WERI-Rb-1 (cell line): ENCODE measurements around the gene CAMKK1.
A peak's percentile ranks its signal among the peaks of the same experiment; 100 is the strongest.

ENCODE experiments used
- DNase-seq: peaks from one replicate; pipeline ENCODE4 v3.0.0-alpha.2; 2020
- H3K27ac ChIP-seq: fragments of 250-450 bp; sonication (Bioruptor Pico); 2 replicates; pipeline ENCODE4 v1.5.1; 2020; ENCODE audit warnings: mild to moderate bottlenecking, moderate library complexity
- H3K27me3 ChIP-seq: fragments of 250-450 bp; sonication (Bioruptor Pico); 2 replicates; pipeline ENCODE4 v1.5.1; 2021; ENCODE audit warnings: mild to moderate bottlenecking, low read depth, moderate library complexity; ENCODE audit not compliant: insufficient read depth, severe bottlenecking
- H3K36me3 ChIP-seq: fragments of 250-450 bp; sonication (Bioruptor Pico); 2 replicates; pipeline ENCODE4 v1.5.1; 2020; ENCODE audit warnings: mild to moderate bottlenecking, moderate library complexity
- H3K4me3 ChIP-seq: 2 replicates; pipeline ENCODE4 v1.5.1; 2011; ENCODE audit warnings: low read depth, mild to moderate bottlenecking, control low read depth, low read length
- H3K9me3 ChIP-seq: fragments of 250-450 bp; sonication (Bioruptor Pico); 2 replicates; pipeline ENCODE4 v1.5.1; 2021; ENCODE audit warnings: mild to moderate bottlenecking, moderate library complexity; ENCODE audit not compliant: severe bottlenecking
- TF ChIP-seq, protein P1 (sequence below): IDR thresholded peaks from 2 replicates; pipeline ENCODE4 v1.5.1; 2011; ENCODE audit warnings: low read depth, mild to moderate bottlenecking, control low read depth, inconsistent platforms, low read length

The CAMKK1 gene

DNA sequence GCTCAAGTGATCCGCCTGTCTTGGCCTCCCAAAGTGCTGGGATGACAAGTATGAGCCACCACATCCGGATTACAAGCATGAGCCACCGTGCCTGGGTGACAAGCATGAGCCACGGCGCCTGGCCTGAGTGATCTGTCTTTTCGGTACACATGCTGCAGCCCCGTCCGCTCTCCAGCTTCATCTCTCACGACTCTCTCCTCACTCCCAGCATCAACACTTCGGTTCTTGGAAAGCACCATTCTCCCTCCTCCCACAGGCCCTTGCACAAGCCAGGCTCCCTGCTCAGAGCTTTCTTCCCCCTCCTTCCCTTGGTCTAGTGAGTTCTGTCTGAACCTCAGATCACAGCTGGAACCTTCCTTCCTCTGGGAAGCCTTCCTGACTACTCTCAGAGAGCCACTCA lies 40.3 kb downstream of the CAMKK1 start:
- Histone ChIP-seq H3K27me3 (no peaks in the 10 kb centered on the region), H3K4me3 (no peak overlapping the region), H3K27ac (no peak overlapping the region), H3K9me3 (no peaks in the 10 kb centered on the region), H3K36me3 (no peaks in the 10 kb centered on the region)
- TF ChIP-seq, protein P1, sequence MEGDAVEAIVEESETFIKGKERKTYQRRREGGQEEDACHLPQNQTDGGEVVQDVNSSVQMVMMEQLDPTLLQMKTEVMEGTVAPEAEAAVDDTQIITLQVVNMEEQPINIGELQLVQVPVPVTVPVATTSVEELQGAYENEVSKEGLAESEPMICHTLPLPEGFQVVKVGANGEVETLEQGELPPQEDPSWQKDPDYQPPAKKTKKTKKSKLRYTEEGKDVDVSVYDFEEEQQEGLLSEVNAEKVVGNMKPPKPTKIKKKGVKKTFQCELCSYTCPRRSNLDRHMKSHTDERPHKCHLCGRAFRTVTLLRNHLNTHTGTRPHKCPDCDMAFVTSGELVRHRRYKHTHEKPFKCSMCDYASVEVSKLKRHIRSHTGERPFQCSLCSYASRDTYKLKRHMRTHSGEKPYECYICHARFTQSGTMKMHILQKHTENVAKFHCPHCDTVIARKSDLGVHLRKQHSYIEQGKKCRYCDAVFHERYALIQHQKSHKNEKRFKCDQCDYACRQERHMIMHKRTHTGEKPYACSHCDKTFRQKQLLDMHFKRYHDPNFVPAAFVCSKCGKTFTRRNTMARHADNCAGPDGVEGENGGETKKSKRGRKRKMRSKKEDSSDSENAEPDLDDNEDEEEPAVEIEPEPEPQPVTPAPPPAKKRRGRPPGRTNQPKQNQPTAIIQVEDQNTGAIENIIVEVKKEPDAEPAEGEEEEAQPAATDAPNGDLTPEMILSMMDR: no peak
- DNase-seq: no peak

DNA sequence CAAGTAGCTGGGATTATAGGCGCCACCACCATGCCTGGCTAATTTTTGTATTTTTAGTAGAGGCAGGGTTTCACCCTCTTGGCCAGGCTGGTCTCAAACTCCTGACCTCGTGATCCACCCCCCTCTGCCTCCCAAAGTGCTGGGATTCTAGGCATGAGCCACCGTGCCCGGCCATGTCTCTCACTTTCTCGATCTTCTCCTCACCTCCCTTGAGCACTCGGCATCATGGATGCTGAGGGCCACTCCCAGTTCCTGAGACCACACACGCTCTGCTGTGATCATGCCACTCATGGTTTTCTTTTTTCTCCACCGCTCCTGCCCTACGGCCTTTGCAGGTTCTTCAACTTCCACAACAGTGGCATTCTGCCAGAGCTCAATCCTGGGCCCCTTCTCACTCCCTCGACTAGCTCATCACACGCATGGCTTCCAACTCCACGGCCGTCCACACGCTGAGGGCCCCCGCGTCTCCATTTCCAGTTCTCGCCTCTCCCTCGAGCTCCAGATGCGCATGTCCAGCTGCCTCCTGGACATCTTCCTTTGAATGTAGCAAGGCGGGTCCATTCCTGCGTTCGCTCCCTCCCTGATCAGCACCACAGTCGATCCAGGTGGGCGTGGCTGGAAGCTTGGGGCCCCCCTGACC lies 41.3 kb downstream of the CAMKK1 start:
- TF ChIP-seq, protein P1: no peak
- Histone ChIP-seq H3K27me3 (no peaks in the 10 kb centered on the region), H3K9me3 (no peaks in the 10 kb centered on the region), H3K36me3 (no peaks in the 10 kb centered on the region), H3K4me3 (no peak overlapping the region), H3K27ac (no peak overlapping the region)
- DNase-seq: no peak

DNA sequence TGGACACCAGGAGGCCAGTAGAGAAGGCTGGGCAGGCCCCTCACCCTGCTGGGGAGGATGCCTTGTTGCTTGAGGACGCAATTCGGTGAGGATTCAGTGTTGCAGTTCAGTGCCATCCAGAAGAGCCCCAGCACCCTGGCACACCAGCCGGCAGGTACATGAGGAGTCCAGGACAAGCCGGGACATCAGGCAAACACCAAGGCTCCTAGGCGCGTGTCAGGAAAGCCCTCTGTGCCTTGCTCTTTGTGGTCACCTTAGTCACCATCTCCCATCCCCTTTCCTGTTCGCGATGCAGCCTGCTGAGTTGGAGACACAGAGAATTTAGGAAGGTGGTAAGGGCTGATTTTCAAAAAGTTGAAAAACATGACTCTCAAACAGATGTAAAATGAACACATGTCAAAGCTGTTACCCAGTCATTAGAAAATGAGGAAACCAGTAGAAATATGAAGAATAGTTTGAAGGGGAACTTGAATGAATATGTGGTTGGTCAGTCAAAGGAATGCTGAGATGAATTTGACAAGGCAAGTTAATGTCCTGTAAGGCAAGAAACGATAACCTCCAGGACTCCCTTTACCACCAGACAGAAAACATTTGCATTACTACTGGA lies 44.5 kb downstream of the CAMKK1 start:
- Histone ChIP-seq H3K27ac (no peak overlapping the region), H3K9me3 (no peaks in the 10 kb centered on the region), H3K36me3 (peaks cover 14% of the 10 kb centered on the region), H3K4me3 (no peak overlapping the region), H3K27me3 (no peaks in the 10 kb centered on the region)
- TF ChIP-seq, protein P1: no peak
- no peak for DNase-seq

DNA sequence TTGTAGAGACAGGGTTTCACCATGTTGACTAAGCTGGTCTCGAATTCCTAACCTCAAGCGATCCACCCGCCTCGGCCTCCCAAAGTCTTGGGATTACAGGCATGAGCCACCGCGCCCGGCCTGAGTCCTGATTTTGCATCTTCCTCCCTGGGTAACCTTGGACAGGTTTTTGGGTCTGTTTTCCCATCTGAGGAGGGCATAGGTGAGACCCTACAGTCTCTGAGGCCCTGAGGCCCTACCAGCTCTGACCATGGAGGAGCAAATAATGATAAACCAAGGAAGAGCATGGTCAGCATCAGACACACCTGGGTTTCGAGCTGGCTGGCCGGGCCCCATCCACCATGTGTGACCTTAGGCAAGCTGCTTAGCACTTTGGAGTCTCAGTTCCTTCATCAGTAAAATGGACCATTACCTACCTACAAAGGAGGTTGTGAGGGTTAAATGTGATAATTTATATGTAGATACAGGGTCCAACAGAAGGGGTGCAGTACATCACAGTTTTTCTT lies 45.6 kb downstream of the CAMKK1 start:
- Histone ChIP-seq H3K27me3 (no peaks in the 10 kb centered on the region), H3K4me3 (no peak overlapping the region), H3K9me3 (no peaks in the 10 kb centered on the region), H3K36me3 (peaks cover 25% of the 10 kb centered on the region), H3K27ac (no peak overlapping the region)
- no peak for DNase-seq
- TF ChIP-seq, protein P1: no peak

DNA sequence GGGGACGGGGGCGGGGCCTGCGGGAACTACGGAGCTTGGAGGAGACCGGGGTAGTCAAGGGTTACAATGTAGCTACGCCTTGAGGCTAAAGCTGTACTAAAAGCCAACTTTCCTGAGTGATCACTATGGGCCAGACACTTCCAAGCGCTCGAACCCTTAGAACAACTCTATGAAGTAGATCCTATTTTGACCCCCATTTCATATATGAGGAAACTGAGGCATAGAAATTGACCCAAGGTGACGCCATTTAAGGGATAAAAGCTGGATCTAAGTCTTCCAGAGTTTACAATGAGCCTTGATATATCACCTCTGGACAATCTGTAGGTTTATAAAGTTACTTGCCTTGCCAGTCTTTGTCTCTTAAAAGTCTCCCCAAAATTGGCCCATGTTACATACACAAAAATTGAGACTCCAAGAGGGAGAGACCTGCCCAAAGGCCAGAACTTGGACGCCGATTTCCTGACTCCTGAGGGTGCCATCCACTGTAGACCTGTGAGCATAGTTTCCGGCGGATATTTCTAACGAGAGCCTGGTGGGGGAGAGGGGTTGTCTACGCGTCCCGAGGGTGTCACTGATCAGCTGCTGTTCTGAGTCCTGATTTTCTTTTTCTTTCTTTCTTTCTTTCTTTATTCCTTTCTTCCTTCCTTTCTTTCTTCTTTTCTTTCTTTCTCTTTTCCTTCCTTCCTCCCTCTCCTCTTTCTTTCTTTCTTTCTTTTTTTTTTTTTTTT lies 46.3 kb downstream of the CAMKK1 start:
- no peak overlapping the region for H3K27ac ChIP-seq
- DNase-seq: no peak
- no peaks in the 10 kb centered on the region for H3K27me3 ChIP-seq
- H3K9me3 ChIP-seq: no peaks in the 10 kb centered on the region
- H3K36me3 ChIP-seq: peaks cover 31% of the 10 kb centered on the region
- TF ChIP-seq, protein P1: no peak
- H3K4me3 ChIP-seq: peak overlapping the region; percentile 21; the same call in 1 of the 2 replicates
